Measurements from ENCODE around the gene FBXW8.

The FBXW8 gene

GRCh38 chr12:117025481-117026151 lies 114.9 kb downstream of the FBXW8 start:
- DNase-seq: peak; percentile 23 to 66

DNA sequence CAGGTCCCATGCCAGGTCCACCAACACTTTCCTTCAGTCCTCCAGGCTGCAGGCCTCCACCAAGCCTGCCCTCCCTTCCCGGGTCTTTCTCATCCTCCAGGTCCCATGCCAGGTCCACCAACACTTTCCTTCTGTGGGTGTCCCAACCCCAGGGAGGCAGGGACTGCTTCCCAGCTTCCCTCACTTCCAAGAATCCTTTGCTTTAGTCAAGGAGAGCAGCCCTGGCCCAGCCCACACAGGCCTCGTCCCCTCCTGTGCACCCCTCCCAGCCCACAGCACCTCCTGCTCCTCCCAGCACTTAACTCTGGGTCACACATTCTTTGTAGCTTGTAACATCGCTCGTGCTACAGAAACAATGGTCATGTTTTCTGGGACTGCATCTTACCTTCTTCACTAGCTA lies 115.6 kb downstream of the FBXW8 start:
- DNase-seq: no peak

- no peak for DNase-seq
Measured at GRCh38 chr12:117026921-117027250, 116.1 kb downstream of the FBXW8 start.

GRCh38 chr12:117027251-117028086 lies 116.7 kb downstream of the FBXW8 start:
- no peak for DNase-seq

GRCh38 chr12:117028254-117028653 lies 117.5 kb downstream of the FBXW8 start:
- no peak for DNase-seq

DNA sequence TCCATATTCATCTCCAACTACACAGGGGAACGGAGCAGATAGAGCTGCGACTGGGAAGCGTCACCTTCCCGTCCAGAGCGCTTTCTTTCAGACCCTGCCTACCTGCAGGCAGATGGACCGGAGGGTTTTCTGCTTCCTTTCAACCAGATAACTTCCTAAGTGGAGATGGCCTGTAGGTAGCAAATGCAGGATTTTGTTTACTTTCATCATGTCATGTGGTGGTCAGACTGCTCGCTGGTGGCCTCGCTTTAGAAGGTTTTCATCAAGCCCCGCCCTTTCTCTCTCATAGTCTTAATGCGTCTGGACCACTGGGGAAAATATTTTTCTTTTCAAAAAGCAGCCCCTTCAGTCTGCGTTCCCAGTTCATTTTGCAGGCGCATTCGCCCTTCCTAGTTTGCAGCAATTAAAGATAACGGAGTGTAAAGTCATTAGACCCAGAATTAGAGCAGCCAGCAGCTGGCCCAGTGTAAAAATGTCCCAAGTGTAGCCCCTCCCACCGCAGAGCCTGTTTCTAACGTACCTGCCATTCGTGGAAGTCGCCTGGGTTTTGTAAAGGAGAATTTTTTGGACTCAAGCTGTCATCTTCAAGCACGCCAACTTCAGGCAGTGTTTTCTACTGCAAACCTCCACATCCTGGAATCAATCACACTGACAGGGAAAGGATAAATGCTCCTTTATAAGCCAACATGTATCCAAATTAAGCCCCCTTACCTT lies 119.6 kb downstream of the FBXW8 start:
- no peak for DNase-seq

GRCh38 chr12:117031843-117032592 lies 121.3 kb downstream of the FBXW8 start:
- DNase-seq: no peak

- DNase-seq: peak in 1 of 2 experiments; percentile 39
Measured at GRCh38 chr12:117032593-117033381, 122.0 kb downstream of the FBXW8 start.

DNA sequence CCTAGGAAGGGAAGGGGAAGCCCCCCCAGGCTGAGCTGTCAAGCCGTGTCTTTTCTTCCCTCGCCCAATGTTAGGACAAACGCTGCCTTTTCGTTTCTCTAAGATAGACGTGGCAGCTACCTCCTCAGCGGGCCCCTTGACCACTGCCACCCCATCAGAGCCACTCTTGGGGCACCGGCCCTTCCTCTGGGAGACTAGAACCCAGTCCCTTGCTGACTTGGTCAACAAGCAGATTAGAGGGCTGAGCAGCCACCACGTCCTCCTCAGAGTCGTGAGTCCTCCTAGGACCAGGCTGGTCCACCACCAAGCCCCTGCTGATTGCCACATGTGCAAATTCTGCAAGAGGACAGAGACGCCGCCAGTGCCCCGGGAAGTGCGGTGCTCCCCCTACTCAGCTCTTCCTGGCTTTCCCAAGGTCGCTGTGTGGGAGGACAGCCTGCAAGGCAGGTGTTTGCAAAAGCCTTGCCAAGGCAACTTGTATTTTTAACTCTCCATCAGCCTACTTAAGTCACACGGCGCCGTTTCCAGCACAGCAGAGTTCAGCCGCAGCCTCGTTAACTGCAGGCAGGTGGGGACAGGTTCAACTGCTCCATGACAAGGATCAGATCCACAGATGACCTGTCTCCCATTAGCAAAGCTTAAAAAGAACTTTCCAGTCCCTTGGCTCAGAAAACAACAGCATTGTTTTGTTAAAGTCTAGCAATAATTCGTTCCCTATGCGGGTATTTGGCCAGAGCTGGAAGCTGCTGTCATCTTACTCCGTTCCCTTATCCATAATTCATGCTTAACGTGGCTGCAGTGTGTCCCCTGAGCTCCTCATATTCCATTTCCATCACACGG lies 122.9 kb downstream of the FBXW8 start:
- peak in 1 of 2 experiments; percentile 5 for DNase-seq

DNA sequence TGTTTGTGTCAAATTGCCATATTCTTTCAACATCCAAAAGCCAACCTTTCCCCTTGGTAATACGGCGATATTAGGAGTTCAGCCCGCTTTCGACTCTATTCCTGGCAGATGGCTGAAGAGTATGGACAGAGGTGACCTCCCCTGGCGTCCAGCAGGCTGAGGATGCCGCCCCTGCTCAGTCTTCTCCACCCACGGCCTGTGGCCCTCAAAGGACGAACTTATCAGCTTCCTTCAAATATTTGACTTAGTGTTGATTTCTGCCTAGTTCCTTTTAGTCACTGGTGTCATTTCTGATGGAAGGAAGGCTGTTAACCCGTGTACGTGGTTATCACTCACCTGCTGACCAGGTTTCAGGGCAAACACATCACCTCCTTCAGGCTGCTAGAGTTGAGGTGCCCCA lies 123.5 kb downstream of the FBXW8 start:
- DNase-seq: no peak

DNA sequence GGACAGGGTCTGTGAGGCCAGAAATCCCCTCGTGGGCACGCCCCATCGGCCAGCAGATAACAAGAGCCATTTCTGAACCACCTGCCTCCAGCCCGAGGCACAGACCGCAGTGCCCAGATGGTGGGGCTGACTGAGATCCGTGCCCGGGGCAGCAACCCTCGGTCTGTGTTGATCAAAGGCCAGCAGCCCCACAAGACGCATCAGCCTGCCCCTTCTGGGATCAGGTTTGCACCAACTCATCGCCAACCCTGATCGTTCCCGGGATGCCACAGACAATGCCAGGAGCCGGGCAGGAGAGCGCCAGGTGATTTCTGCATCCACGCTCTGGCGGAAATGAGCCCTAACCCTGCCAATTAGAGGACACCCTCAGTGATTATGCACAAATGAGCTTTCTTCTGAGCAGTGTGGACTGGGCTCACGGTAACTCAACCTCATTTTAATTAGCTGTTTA lies 124.0 kb downstream of the FBXW8 start:
- peak in 1 of 2 experiments; percentile 3 for DNase-seq

DNA sequence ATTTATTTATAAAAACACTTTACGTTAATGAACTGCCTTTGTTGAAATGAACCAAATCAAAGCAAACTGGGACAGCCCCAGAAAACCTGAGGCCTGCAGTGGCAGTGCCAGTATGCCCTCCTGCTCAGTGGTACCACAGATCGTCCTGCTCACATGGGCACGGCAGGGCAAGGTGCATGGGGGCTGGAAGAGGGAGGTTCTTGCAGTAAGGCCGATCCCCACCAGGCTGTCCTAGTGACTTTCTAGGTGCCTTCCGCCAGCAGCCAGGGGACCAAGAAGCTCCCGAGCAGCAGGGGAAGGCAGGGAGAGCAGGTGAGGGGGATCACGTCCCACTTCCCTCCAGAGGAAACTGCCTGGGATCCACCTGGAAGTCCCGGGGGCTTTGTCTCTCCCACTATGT lies 124.5 kb downstream of the FBXW8 start:
- DNase-seq: no peak

- peak in 1 of 2 experiments; percentile 75 for DNase-seq
Measured at GRCh38 chr12:117036046-117036445, 125.3 kb downstream of the FBXW8 start.

GRCh38 chr12:117036547-117036946 lies 125.8 kb downstream of the FBXW8 start:
- peak in 1 of 2 experiments; percentile 57 for DNase-seq

GRCh38 chr12:117037289-117038022 lies 126.7 kb downstream of the FBXW8 start:
- DNase-seq: no peak

DNA sequence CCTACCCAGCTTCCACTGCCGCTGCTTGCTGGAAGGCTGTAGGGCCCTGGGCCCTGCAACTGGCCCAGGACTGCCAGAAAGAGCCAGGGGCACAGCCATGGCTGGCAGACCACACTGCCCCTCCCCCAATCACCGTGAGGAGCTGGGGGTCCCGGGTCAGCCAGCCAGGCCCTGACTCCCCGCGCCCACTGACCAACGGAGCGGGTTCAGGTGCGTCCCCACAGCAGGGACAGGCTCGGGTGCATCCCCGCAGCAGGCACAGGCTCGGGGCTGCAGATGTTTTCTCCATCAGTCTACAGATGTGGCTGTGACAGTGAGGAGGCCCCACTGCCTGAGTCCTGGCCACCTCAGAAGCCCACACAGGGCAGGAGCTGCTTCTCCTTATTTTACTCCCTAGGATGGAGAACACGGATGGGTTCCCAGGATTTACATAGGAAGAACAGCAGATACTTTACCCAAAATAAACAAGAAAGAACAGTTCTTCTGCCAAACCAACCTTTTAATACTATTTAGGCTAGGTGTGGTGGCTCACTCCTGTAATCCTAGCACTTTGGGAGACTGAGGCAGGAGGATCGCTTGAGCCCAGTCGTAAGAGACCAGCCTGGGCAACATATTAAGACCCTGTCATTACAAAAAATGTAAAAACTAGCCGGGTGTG lies 127.4 kb downstream of the FBXW8 start:
- DNase-seq: no peak

GRCh38 chr12:117038919-117039318 lies 128.2 kb downstream of the FBXW8 start:
- no peak for DNase-seq

DNA sequence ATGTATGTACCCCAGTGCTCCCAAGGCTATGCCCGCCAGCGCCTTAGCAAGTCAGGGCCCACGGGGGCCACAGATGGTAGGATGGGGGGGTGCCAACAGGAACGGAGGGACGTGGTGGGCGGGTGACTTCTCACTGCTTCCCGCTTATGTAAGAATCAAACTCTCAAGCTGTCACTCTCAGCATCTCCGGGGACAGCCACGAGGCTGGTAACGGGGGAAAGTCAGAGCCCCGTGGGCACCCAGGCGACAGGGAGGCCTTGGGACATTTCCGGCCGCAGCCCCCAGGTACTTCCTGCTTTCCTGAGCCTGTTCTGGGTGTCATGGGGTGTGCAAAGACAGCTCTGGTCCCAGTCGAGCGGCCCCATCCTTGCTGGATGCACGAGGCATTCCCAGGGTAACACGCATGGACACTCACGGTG lies 129.2 kb downstream of the FBXW8 start:
- DNase-seq: no peak

- DNase-seq: no peak
Measured at GRCh38 chr12:117040496-117040895, 129.7 kb downstream of the FBXW8 start.

DNA sequence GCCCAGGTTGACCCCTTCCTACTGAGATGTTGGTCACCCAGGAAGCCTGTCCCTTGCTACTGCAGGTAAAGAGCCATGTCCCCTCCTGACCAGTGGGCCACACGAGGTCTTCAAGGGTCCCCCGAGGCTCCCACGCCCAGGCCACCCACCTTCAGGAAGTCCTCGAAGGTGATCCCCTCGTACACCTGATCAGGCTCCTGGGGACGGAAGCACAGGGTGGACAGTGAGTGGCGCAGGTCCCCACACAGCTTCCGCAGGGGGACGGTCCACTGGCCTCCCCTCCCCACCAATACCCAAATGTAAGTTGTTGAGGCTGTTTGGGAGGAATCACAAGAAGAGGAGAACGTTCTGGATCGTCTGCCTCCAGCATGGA lies 131.0 kb downstream of the FBXW8 start:
- no peak for DNase-seq
